Measurements from ENCODE around the gene ST6GALNAC2.
"Not testable (repeated sequence)": the region's sequence is repeated elsewhere in the genome, so short reads cannot be mapped to it uniquely, and the experiment has no call there.

The ST6GALNAC2 gene

GRCh38 chr17:76542566-76542971 is 43.1 kb downstream of the ST6GALNAC2 start:
- DNase-seq (ENCODE audit: extremely low read depth in 1 of 2, low read depth in 1 of 2), result no peak

GRCh38 chr17:76541739-76542454 is 43.8 kb downstream of the ST6GALNAC2 start:
- DNase-seq (ENCODE audit: extremely low read depth in 1 of 2, low read depth in 1 of 2), result no peak

- DNase-seq (ENCODE audit: extremely low read depth in 1 of 2, low read depth in 1 of 2), result no peak
Observed at GRCh38 chr17:76540381-76541300, 45.0 kb downstream of the ST6GALNAC2 start.

GRCh38 chr17:76539631-76540271 is 45.9 kb downstream of the ST6GALNAC2 start, which contains the start of gene PRCD:
TSS of gene PRCD (plus strand) at chr17:76540044. CDS start at chr17:76540142, 98 bp downstream.
- no peak for DNase-seq (ENCODE audit: extremely low read depth in 1 of 2, low read depth in 1 of 2)

GRCh38 chr17:76538941-76539570 is 46.6 kb downstream of the ST6GALNAC2 start:
- DNase-seq (ENCODE audit: extremely low read depth in 1 of 2, low read depth in 1 of 2), result no peak

- DNase-seq (ENCODE audit: extremely low read depth in 1 of 2, low read depth in 1 of 2), result no peak
Observed at GRCh38 chr17:76538281-76538931, 47.3 kb downstream of the ST6GALNAC2 start.

GRCh38 chr17:76537578-76538280 is 47.9 kb downstream of the ST6GALNAC2 start, which contains the start of gene CYGB:
TSS of gene CYGB (minus strand) at chr17:76537709. CDS start at chr17:76537542, 167 bp downstream.
- DNase-seq (ENCODE audit: extremely low read depth in 1 of 2, low read depth in 1 of 2), result no peak

- DNase-seq (ENCODE audit: extremely low read depth in 1 of 2, low read depth in 1 of 2), result no peak
Observed at GRCh38 chr17:76537288-76537577, 48.4 kb downstream of the ST6GALNAC2 start.

- no peak for DNase-seq (ENCODE audit: extremely low read depth in 1 of 2, low read depth in 1 of 2)
Observed at GRCh38 chr17:76536511-76537287, 49.0 kb downstream of the ST6GALNAC2 start.

- no peak for DNase-seq (ENCODE audit: extremely low read depth in 1 of 2, low read depth in 1 of 2)
Observed at GRCh38 chr17:76535788-76536510, 49.7 kb downstream of the ST6GALNAC2 start.

- DNase-seq (ENCODE audit: extremely low read depth in 1 of 2, low read depth in 1 of 2), result no peak
Observed at GRCh38 chr17:76534831-76535732, 50.6 kb downstream of the ST6GALNAC2 start.

GRCh38 chr17:76533640-76534359 is 51.9 kb downstream of the ST6GALNAC2 start:
- DNase-seq (ENCODE audit: extremely low read depth in 1 of 2, low read depth in 1 of 2), result not testable (repeated sequence)

- DNase-seq (ENCODE audit: extremely low read depth in 1 of 2, low read depth in 1 of 2), result no peak
Observed at GRCh38 chr17:76532072-76532651, 53.5 kb downstream of the ST6GALNAC2 start.

GRCh38 chr17:76531486-76532038 is 54.1 kb downstream of the ST6GALNAC2 start:
- no peak for DNase-seq (ENCODE audit: extremely low read depth in 1 of 2, low read depth in 1 of 2)

GRCh38 chr17:76530811-76531485 is 54.7 kb downstream of the ST6GALNAC2 start:
- DNase-seq (ENCODE audit: extremely low read depth in 1 of 2, low read depth in 1 of 2), result no peak
